Panc1 (cell line): ENCODE results near the gene GPLD1.

Experiments used
- POLR2AphosphoS5 ChIP-seq: IDR thresholded peaks from 2 replicates; pipeline ENCODE4 v1.6.1; 2012; ENCODE audit warnings: mild to moderate bottlenecking, low read depth, low read length, moderate library complexity
- SIN3A ChIP-seq: IDR thresholded peaks from 2 replicates; pipeline ENCODE4 v1.6.1; 2012; ENCODE audit warnings: low read depth, mild to moderate bottlenecking, low read length, moderate library complexity, borderline replicate concordance; ENCODE audit not compliant: insufficient read depth
- TCF7L2 ChIP-seq: IDR thresholded peaks from 2 replicates; pipeline ENCODE4 v1.6.1; 2011; ENCODE audit warnings: mild to moderate bottlenecking, low read depth, low read length, inconsistent platforms
- TF ChIP-seq, protein P1 (sequence below): fragments of 450-650 bp; IDR thresholded peaks from 2 replicates; pipeline ENCODE4 v1.5.1; 2017; ENCODE audit warnings: mild to moderate bottlenecking
- TF ChIP-seq, protein P2 (sequence below), 2 experiments: IDR thresholded peaks; 2 replicates each; pipeline ENCODE4 v1.6.1; 2011 to 2012; ENCODE audit warnings: low read depth in 2 of 2, control low read depth in 1 of 2, low read length in 1 of 2, mild to moderate bottlenecking in 1 of 2, moderate library complexity in 1 of 2; ENCODE audit not compliant: insufficient read depth in 1 of 2

DNA sequence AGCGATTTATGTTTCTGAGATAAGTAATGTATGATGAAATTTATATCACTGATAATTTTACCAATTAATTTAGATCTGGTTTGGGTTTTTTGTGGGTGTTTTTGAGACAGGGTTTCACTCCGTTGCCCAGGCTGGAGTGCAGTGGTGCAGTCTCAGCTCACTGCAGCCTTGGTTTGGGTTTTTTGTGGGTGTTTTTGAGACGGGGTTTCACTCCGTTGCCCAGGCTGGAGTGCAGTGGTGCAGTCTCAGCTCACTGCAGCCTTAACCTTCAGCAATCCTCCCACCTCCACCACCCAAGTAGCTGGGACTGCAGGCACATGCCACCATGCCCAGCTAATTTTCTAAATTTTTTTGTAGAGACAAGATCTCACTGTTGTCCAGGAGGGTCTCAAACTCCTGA, 73.6 kb downstream of the GPLD1 start:
- no peak for TF ChIP-seq SIN3A
- TF ChIP-seq, protein P1, sequence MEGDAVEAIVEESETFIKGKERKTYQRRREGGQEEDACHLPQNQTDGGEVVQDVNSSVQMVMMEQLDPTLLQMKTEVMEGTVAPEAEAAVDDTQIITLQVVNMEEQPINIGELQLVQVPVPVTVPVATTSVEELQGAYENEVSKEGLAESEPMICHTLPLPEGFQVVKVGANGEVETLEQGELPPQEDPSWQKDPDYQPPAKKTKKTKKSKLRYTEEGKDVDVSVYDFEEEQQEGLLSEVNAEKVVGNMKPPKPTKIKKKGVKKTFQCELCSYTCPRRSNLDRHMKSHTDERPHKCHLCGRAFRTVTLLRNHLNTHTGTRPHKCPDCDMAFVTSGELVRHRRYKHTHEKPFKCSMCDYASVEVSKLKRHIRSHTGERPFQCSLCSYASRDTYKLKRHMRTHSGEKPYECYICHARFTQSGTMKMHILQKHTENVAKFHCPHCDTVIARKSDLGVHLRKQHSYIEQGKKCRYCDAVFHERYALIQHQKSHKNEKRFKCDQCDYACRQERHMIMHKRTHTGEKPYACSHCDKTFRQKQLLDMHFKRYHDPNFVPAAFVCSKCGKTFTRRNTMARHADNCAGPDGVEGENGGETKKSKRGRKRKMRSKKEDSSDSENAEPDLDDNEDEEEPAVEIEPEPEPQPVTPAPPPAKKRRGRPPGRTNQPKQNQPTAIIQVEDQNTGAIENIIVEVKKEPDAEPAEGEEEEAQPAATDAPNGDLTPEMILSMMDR = no peak
- TF ChIP-seq, protein P2, sequence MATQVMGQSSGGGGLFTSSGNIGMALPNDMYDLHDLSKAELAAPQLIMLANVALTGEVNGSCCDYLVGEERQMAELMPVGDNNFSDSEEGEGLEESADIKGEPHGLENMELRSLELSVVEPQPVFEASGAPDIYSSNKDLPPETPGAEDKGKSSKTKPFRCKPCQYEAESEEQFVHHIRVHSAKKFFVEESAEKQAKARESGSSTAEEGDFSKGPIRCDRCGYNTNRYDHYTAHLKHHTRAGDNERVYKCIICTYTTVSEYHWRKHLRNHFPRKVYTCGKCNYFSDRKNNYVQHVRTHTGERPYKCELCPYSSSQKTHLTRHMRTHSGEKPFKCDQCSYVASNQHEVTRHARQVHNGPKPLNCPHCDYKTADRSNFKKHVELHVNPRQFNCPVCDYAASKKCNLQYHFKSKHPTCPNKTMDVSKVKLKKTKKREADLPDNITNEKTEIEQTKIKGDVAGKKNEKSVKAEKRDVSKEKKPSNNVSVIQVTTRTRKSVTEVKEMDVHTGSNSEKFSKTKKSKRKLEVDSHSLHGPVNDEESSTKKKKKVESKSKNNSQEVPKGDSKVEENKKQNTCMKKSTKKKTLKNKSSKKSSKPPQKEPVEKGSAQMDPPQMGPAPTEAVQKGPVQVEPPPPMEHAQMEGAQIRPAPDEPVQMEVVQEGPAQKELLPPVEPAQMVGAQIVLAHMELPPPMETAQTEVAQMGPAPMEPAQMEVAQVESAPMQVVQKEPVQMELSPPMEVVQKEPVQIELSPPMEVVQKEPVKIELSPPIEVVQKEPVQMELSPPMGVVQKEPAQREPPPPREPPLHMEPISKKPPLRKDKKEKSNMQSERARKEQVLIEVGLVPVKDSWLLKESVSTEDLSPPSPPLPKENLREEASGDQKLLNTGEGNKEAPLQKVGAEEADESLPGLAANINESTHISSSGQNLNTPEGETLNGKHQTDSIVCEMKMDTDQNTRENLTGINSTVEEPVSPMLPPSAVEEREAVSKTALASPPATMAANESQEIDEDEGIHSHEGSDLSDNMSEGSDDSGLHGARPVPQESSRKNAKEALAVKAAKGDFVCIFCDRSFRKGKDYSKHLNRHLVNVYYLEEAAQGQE (IDR thresholded peaks at IDR 0.05; ENCODE audit: insufficient read depth in 1 of 2, low read depth in 2 of 2, low read length in 1 of 2) = no peak
- no peak for TF ChIP-seq POLR2AphosphoS5
- TF ChIP-seq TCF7L2 = no peak
